Measurements from ENCODE around the gene FARP2. TPM values are rescaled to one million over a fixed set of nuclear protein-coding genes. Genes with fewer than 3 reads are reported as not detected.
A peak's percentile ranks its signal among the peaks of the same experiment; 100 is the strongest.

The FARP2 gene
- total and polyA plus RNA-seq, 2 of the 13 experiments (the other 11 are each of a cell fraction or from before 2014, with no cell fraction given), result 28.0 to 45.4 TPM

- no peak for TF ChIP-seq ZNF589 (CRISPR knock-in tag; conservative IDR thresholded peaks at IDR 0.05)
- TF ChIP-seq, protein P1, sequence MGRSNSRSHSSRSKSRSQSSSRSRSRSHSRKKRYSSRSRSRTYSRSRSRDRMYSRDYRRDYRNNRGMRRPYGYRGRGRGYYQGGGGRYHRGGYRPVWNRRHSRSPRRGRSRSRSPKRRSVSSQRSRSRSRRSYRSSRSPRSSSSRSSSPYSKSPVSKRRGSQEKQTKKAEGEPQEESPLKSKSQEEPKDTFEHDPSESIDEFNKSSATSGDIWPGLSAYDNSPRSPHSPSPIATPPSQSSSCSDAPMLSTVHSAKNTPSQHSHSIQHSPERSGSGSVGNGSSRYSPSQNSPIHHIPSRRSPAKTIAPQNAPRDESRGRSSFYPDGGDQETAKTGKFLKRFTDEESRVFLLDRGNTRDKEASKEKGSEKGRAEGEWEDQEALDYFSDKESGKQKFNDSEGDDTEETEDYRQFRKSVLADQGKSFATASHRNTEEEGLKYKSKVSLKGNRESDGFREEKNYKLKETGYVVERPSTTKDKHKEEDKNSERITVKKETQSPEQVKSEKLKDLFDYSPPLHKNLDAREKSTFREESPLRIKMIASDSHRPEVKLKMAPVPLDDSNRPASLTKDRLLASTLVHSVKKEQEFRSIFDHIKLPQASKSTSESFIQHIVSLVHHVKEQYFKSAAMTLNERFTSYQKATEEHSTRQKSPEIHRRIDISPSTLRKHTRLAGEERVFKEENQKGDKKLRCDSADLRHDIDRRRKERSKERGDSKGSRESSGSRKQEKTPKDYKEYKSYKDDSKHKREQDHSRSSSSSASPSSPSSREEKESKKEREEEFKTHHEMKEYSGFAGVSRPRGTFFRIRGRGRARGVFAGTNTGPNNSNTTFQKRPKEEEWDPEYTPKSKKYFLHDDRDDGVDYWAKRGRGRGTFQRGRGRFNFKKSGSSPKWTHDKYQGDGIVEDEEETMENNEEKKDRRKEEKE (IDR thresholded peaks at IDR 0.05), result no peak
- TF ChIP-seq HNF4G (IDR thresholded peaks at IDR 0.05; ENCODE audit: borderline replicate concordance, low read depth, low read length), result no peak
- TF ChIP-seq HNF4G (CRISPR knock-in tag; IDR thresholded peaks at IDR 0.05; ENCODE audit: borderline replicate concordance, low read depth), result no peak
- TF ChIP-seq, protein P2, sequence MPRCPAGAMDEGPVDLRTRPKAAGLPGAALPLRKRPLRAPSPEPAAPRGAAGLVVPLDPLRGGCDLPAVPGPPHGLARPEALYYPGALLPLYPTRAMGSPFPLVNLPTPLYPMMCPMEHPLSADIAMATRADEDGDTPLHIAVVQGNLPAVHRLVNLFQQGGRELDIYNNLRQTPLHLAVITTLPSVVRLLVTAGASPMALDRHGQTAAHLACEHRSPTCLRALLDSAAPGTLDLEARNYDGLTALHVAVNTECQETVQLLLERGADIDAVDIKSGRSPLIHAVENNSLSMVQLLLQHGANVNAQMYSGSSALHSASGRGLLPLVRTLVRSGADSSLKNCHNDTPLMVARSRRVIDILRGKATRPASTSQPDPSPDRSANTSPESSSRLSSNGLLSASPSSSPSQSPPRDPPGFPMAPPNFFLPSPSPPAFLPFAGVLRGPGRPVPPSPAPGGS (CRISPR knock-in tag; IDR thresholded peaks at IDR 0.05), result no peak
- no peak for TF ChIP-seq CBX2 (IDR thresholded peaks at IDR 0.05; ENCODE audit: low read depth, low read length)
- no peak for TF ChIP-seq CBX2 (CRISPR knock-in tag; IDR thresholded peaks at IDR 0.05; ENCODE audit: low read depth)
- no peak for TF ChIP-seq ZNF790 (CRISPR knock-in tag; IDR thresholded peaks at IDR 0.05; ENCODE audit: borderline replicate concordance)
- no peak for TF ChIP-seq HMGA1 (CRISPR knock-in tag; conservative IDR thresholded peaks at IDR 0.05)
- TF ChIP-seq TAF15 (IDR thresholded peaks at IDR 0.05; ENCODE audit: low read depth, low read length, poor library complexity, severe bottlenecking), result no peak
- TF ChIP-seq ZSCAN30 (CRISPR knock-in tag; IDR thresholded peaks at IDR 0.05), result no peak
- TF ChIP-seq ZMAT3 (CRISPR knock-in tag; conservative IDR thresholded peaks at IDR 0.05), result no peak
- peak; percentile 60 for TF ChIP-seq NR2F6 (IDR thresholded peaks at IDR 0.05)
- peak; percentile 77 for TF ChIP-seq NR2F6 (CRISPR knock-in tag; IDR thresholded peaks at IDR 0.05)
- no peak for TF ChIP-seq AFF4 (CRISPR knock-in tag; IDR thresholded peaks at IDR 0.05)
- no peak for TF ChIP-seq NR1H2 (CRISPR knock-in tag; IDR thresholded peaks at IDR 0.05; ENCODE audit: borderline replicate concordance, low read depth)
- TF ChIP-seq ZNF660 (CRISPR knock-in tag; IDR thresholded peaks at IDR 0.05; ENCODE audit: borderline replicate concordance, low read depth), result no peak
- peak; percentile 74 for TF ChIP-seq HNF4A (CRISPR knock-in tag; IDR thresholded peaks at IDR 0.05)
- TF ChIP-seq, protein P3, sequence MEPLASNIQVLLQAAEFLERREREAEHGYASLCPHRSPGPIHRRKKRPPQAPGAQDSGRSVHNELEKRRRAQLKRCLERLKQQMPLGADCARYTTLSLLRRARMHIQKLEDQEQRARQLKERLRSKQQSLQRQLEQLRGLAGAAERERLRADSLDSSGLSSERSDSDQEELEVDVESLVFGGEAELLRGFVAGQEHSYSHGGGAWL (CRISPR knock-in tag; IDR thresholded peaks at IDR 0.05), result no peak
- no peak for TF ChIP-seq EEA1 (CRISPR knock-in tag; IDR thresholded peaks at IDR 0.05; ENCODE audit: borderline replicate concordance)
- no peak for TF ChIP-seq ZNF343 (CRISPR knock-in tag; IDR thresholded peaks at IDR 0.05)
- no peak for TF ChIP-seq ZSCAN25 (CRISPR knock-in tag; IDR thresholded peaks at IDR 0.05)
- no peak for TF ChIP-seq PAWR (CRISPR knock-in tag; IDR thresholded peaks at IDR 0.05; ENCODE audit: borderline replicate concordance)
These were observed 76.9 kb downstream of the FARP2 start (continued) for GRCh38 chr2:241432824-241433448.

Data from HepG2 (cell line).